H9 (cell line): ENCODE data around the gene MAP2K7. TPM values are rescaled to one million over a fixed set of nuclear protein-coding genes. Genes with fewer than 3 reads are reported as not detected.
A peak's percentile ranks its signal among the peaks of the same experiment; 100 is the strongest.

Experiments
- DNase-seq: peaks from one replicate; pipeline ENCODE4 v3.0.0-alpha.2; 2017
- H2AFZ ChIP-seq: one replicate; pipeline ENCODE4 v1.6.1; 2013; ENCODE audit warnings: mild to moderate bottlenecking, low read length, control low read depth, moderate library complexity
- H2AK5ac ChIP-seq: 2 replicates; pipeline ENCODE4 v1.6.1; 2013; ENCODE audit warnings: low read length, control low read depth, mixed read lengths; ENCODE audit not compliant: insufficient read length
- H2BK120ac ChIP-seq: one replicate; pipeline ENCODE4 v1.6.1; 2013; ENCODE audit warnings: low read depth, mild to moderate bottlenecking, low read length, control low read depth, inconsistent platforms; ENCODE audit not compliant: poor library complexity, severe bottlenecking
- H2BK12ac ChIP-seq: 2 replicates; pipeline ENCODE4 v1.6.1; 2013; ENCODE audit warnings: low read length, control low read depth, mixed read lengths, low read depth; ENCODE audit not compliant: insufficient read length
- H2BK15ac ChIP-seq: 2 replicates; pipeline ENCODE4 v1.6.1; 2013; ENCODE audit warnings: low read depth, low read length, control low read depth
- H2BK20ac ChIP-seq: one replicate; pipeline ENCODE4 v1.6.1; 2013; ENCODE audit warnings: low read depth, mild to moderate bottlenecking, low read length, control low read depth, inconsistent platforms; ENCODE audit not compliant: poor library complexity, severe bottlenecking
- H2BK5ac ChIP-seq: 2 replicates; pipeline ENCODE4 v1.6.1; 2013; ENCODE audit warnings: low read length, control low read depth, mixed read lengths; ENCODE audit not compliant: insufficient read length
- H3K14ac ChIP-seq: 2 replicates; pipeline ENCODE4 v1.6.1; 2013; ENCODE audit warnings: low read length, control low read depth; ENCODE audit not compliant: insufficient read depth
- H3K18ac ChIP-seq: 2 replicates; pipeline ENCODE4 v1.6.1; 2013; ENCODE audit warnings: low read depth, mild to moderate bottlenecking, mixed read lengths, low read length, control low read depth; ENCODE audit not compliant: insufficient read length
- H3K23ac ChIP-seq: 2 replicates; pipeline ENCODE4 v1.6.1; 2013; ENCODE audit warnings: low read length, control low read depth, mixed read lengths, low read depth; ENCODE audit not compliant: insufficient read length
- H3K23me2 ChIP-seq: 2 replicates; pipeline ENCODE4 v1.6.1; 2013; ENCODE audit warnings: low read depth, mild to moderate bottlenecking, mixed read lengths, low read length, control low read depth; ENCODE audit not compliant: insufficient read length, poor library complexity, severe bottlenecking
- H3K27ac ChIP-seq: 2 replicates; pipeline ENCODE4 v1.5.1; 2013; ENCODE audit warnings: low read length, control low read depth, mixed read lengths, low read depth; ENCODE audit not compliant: insufficient read length
- H3K27me3 ChIP-seq: 2 replicates; pipeline ENCODE4 v1.6.1; 2013; ENCODE audit warnings: low read length, control low read depth, inconsistent platforms; ENCODE audit not compliant: insufficient read depth
- H3K4ac ChIP-seq: 2 replicates; pipeline ENCODE4 v1.6.1; 2013; ENCODE audit warnings: low read depth, mild to moderate bottlenecking, control low read depth, inconsistent platforms, low read length, moderate library complexity
- H3K4me1 ChIP-seq: 2 replicates; pipeline ENCODE4 v1.6.1; 2013; ENCODE audit warnings: low read length, control low read depth, inconsistent platforms; ENCODE audit not compliant: insufficient read depth
- H3K4me2 ChIP-seq: 2 replicates; pipeline ENCODE4 v1.6.1; 2013; ENCODE audit warnings: low read length, control low read depth, mixed read lengths; ENCODE audit not compliant: insufficient read length, insufficient read depth
- H3K56ac ChIP-seq: 2 replicates; pipeline ENCODE4 v1.6.1; 2013; ENCODE audit warnings: low read depth, mild to moderate bottlenecking, mixed read lengths, low read length, control low read depth; ENCODE audit not compliant: insufficient read length
- H3K79me1 ChIP-seq: 2 replicates; pipeline ENCODE4 v1.6.1; 2013; ENCODE audit warnings: low read depth, mild to moderate bottlenecking, moderate library complexity, low read length, control low read depth, inconsistent platforms; ENCODE audit not compliant: insufficient read depth, poor library complexity, severe bottlenecking
- H3K79me2 ChIP-seq: 2 replicates; pipeline ENCODE4 v1.6.1; 2013; ENCODE audit warnings: low read length, control low read depth, inconsistent platforms; ENCODE audit not compliant: insufficient read depth
- H3K9ac ChIP-seq: 2 replicates; pipeline ENCODE4 v1.6.1; 2013; ENCODE audit warnings: low read length, control low read depth, mixed read lengths; ENCODE audit not compliant: insufficient read length; ENCODE audit errors: extremely low read depth
- H3K9me3 ChIP-seq: one replicate; pipeline ENCODE4 v1.6.1; 2013; ENCODE audit warnings: low read depth, low read length, inconsistent platforms; ENCODE audit not compliant: control insufficient read depth
- H3T11ph ChIP-seq: one replicate; pipeline ENCODE4 v1.6.1; 2013; ENCODE audit warnings: mild to moderate bottlenecking, low read length, control low read depth, inconsistent platforms
- H4K20me1 ChIP-seq: one replicate; pipeline ENCODE4 v1.6.1; 2013; ENCODE audit not compliant: control insufficient read depth, insufficient read length, insufficient read depth
- H4K5ac ChIP-seq: 2 replicates; pipeline ENCODE4 v1.6.1; 2013; ENCODE audit warnings: low read depth, mild to moderate bottlenecking, mixed read lengths, low read length, control low read depth; ENCODE audit not compliant: insufficient read length
- H4K8ac ChIP-seq: replicated peaks from 2 replicates; pipeline ENCODE4 v1.6.1; 2013; ENCODE audit warnings: low read length, control low read depth, mixed read lengths, low read depth; ENCODE audit not compliant: insufficient read length
- H4K91ac ChIP-seq: 2 replicates; pipeline ENCODE4 v1.6.1; 2013; ENCODE audit warnings: low read depth, mild to moderate bottlenecking, moderate library complexity, mixed read lengths, low read length, control low read depth; ENCODE audit not compliant: insufficient read length
- H3K27ac Mint-ChIP-seq, 3 experiments: 2 replicates in 2 of 3; 3 replicates in 1 of 3; pipeline ENCODE4 v1.8.0; 2020 to 2021; ENCODE audit warnings: mixed read lengths in 3 of 3, mild to moderate bottlenecking in 1 of 3, moderate library complexity in 1 of 3
- H3K27me3 Mint-ChIP-seq: 2 replicates; pipeline ENCODE4 v1.8.0; 2021; ENCODE audit warnings: low read depth, mild to moderate bottlenecking, moderate library complexity, mixed read lengths
- H3K36me3 Mint-ChIP-seq, 3 experiments: 2 replicates in 2 of 3; 3 replicates in 1 of 3; pipeline ENCODE4 v1.8.0; 2020 to 2021; ENCODE audit warnings: low read depth in 3 of 3, mixed read lengths in 3 of 3; ENCODE audit not compliant: insufficient read depth in 1 of 3
- H3K4me1 Mint-ChIP-seq, 2 experiments: 2 replicates each; pipeline ENCODE4 v1.8.0; 2020; ENCODE audit warnings: mixed read lengths in 2 of 2
- H3K4me3 Mint-ChIP-seq, 2 experiments: 2 replicates in 1 of 2; 3 replicates in 1 of 2; pipeline ENCODE4 v1.8.0; 2020 to 2021; ENCODE audit warnings: mild to moderate bottlenecking in 2 of 2, mixed read lengths in 2 of 2, moderate library complexity in 1 of 2
- H3K9me3 Mint-ChIP-seq, 2 experiments: 2 replicates in 1 of 2; 3 replicates in 1 of 2; pipeline ENCODE4 v1.8.0; 2020; ENCODE audit warnings: mild to moderate bottlenecking in 2 of 2, mixed read lengths in 2 of 2, moderate library complexity in 1 of 2
- CTCF ChIP-seq: fragments of 200-600 bp; sonication (generic); conservative IDR thresholded peaks from 3 replicates; pipeline ENCODE4 v1.8.0; 2021; ENCODE audit warnings: antibody characterized with exemption, mild to moderate bottlenecking
- WGBS: extraction: QIAGEN DNeasy Blood & Tissue Kit; methylation state at CpG from one replicate; pipeline ENCODE4 v1.1.7; 2013; ENCODE audit warnings: missing lambda C conversion rate, low lambda C conversion rate, mixed read lengths; ENCODE audit not compliant: insufficient read length; ENCODE audit errors: extremely low coverage; 5-methylcytosine and 5-hydroxymethylcytosine counted together
- total RNA-seq: library from RNA; stranded (reverse); gene quantifications from 2 replicates; pipeline ENCODE4 v1.2.1, GENCODE V29; 2021

MAP2K7 gene
- total RNA-seq, 1 experiment from 2014 or later, result 48.1 TPM

- Histone ChIP-seq H2BK120ac (no peak overlapping the region), H3K79me2 (no peaks in the 10 kb centered on the region), H3K18ac (no peak overlapping the region), H4K20me1 (no peaks in the 10 kb centered on the region), H3K9ac (no peak overlapping the region), H3K27me3 (peaks cover 3% of the 10 kb centered on the region; the same call in 1 of the 2 replicates), H2AK5ac (no peak overlapping the region), H3K27ac (no peak overlapping the region), H3K4ac (no peak overlapping the region), H2BK5ac (no peak overlapping the region), H3K14ac (no peak overlapping the region), H4K8ac (no peak overlapping the region), H4K91ac (no peak overlapping the region), H2BK20ac (no peak overlapping the region), H3K56ac (no peak overlapping the region), H3K23me2 (peaks cover 11% of the 10 kb centered on the region), H3T11ph (no peak overlapping the region), H3K9me3 (no peaks in the 10 kb centered on the region), H3K4me1 (0 out of 2 replicates have a peak, but pooled peaks cover 4% of the 10 kb centered on the region), H2BK15ac (no peak overlapping the region), H3K79me1 (no peaks in the 10 kb centered on the region), H4K5ac (no peak overlapping the region), H3K23ac (no peak overlapping the region), H2AFZ (no peak overlapping the region), H2BK12ac (no peak overlapping the region), H3K4me2 (no peak overlapping the region)
- H3K36me3 Mint-ChIP-seq, result peaks cover 7 to 16% (median 12%) of the 10 kb centered on the region in 3 experiments; a peak in 5 of 7 replicates
- TF ChIP-seq CTCF, result peak; percentile 26; the same call in 1 of the 3 replicates
- H3K9me3 Mint-ChIP-seq, result no peaks in the 10 kb centered on the region; a peak in 1 of 5 replicates
- H3K27me3 Mint-ChIP-seq, result peaks cover 24% of the 10 kb centered on the region
- no CpG with 5 or more reads among the region's 31 CpGs for WGBS
- H3K4me3 Mint-ChIP-seq, result peak overlapping the region in 1 of 2 experiments; percentile 55; a peak in 1 of 5 replicates
- H3K4me1 Mint-ChIP-seq, result peaks cover 20 to 25% of the 10 kb centered on the region in 2 experiments
- no peak overlapping the region for H3K27ac Mint-ChIP-seq
- DNase-seq, result no peak
Measured at GRCh38 chr19:7921967-7922835, 18.5 kb downstream of the MAP2K7 start.
